ENCODE measurements around the gene OR52L1.

DNA sequence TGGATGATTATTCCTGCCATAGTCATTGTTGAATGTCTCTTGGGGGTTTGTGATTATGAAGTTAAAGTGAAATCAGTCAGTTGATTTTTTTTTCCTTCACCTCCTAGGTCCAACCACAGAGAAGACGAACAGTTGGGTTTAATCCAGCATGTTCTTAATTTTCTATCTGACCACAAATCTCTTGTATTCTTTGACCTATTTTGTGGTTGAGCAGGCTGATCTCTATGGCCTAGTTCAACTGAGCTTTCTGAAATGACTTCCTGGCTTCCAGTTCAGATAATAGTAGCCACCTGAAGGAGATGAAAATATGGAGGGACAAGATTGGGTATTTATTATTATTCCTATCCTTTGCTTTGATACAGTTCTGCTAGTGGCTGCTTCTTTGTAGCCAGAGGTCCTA is 13.3 kb downstream of the OR52L1 start:
- TF ChIP-seq CTCF (IDR thresholded peaks at IDR 0.05) (no peak), POLR2A (IDR thresholded peaks at IDR 0.05) (no peak)

Measured in breast epithelium (tissue), 3 donors.